Right lobe of liver (tissue), 4 donors: Measurements from ENCODE around the gene KAT6B.

ENCODE experiments used
- CTCF ChIP-seq, 4 donors: fragments of 200-600 bp in 3 of 4; fragments of 450-650 bp in 1 of 4; IDR thresholded peaks; one replicate each; pipeline versions ENCODE4 v1.5.1 to v1.8.0; 2016 to 2022; ENCODE audit warnings: antibody characterized with exemption in 4 of 4, mild to moderate bottlenecking in 2 of 4
- POLR2A ChIP-seq: fragments of 450-650 bp; IDR thresholded peaks from one replicate; pipeline ENCODE4 v1.6.1; 2017; ENCODE audit warnings: antibody characterized with exemption, mild to moderate bottlenecking
- donor health status: DM: no; HTN: no; CAD: no.
- donor health status: DM: no; HTN: no; CAD: no.
- donor health status: DM: no; HTN: yes; CAD: no.

DNA sequence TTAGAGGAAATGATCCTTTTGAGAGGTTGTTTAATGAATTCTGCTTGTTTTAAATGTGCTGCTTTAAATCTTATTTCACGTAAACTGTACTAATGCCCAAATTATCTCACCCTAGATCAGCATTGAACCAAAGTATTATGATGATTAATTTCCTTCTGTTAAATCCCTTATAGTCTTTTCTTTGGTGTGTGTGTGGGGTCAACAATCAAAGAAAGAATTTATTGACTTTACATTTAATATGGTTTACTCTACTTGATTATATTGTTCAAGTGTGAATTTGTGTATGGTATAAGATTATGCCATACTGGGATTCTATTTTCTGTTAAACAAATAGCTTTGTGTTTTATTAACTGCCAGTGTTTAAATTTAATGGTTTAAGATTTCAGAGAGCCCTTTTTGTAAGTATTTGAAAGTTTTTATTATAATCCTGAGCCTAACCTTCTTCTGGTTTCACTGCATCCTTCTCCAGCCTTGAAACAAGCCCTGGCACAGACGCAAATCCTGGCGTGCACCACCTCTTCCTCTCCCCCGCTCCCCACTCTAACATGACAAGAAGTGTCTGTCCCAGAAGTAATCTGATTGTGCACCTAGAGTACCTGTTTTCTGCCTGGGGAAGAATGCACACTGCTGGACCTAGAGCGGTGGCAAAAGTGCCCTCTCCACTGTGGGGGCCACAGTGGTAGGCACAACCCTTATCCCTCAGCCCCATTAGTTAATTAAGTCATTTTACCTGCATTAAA lies 70.6 kb downstream of the KAT6B start:
- TF ChIP-seq CTCF (IDR thresholded peaks at IDR 0.05): no peak
- TF ChIP-seq POLR2A: no peak
